IMR-90 (cell line): Measurements from ENCODE around the gene AFF2. TPM values are rescaled to one million over a fixed set of nuclear protein-coding genes. Genes with fewer than 3 reads are reported as not detected.

Experiments
- ATAC-seq: fragments of 200-7000 bp; cut with Tn5 transposase; 2 replicates; pipeline ENCODE4 v1.9.1; 2020; ENCODE audit warnings: low read depth, mild to moderate bottlenecking, moderate library complexity
- BruUV-seq: library from RNA; stranded (reverse); fragments of 400-500 nt; replicated peaks from 2 replicates; lab custom pipeline; 2021; lab: Mats Ljungman, UMichigan
- CTCF ChIA-PET: fragments of 300-600 bp; formaldehyde crosslinking; extraction: SDS; loops from one replicate; lab custom pipeline; 2021; ENCODE audit warnings: antibody characterized with exemption; lab: Yijun Ruan, JAX
- POLR2A ChIA-PET: fragments of 300-600 bp; sonication (Branson Sonifier 250); formaldehyde crosslinking; loops from one replicate; lab custom pipeline; 2022; ENCODE audit warnings: antibody characterized with exemption; ENCODE audit not compliant: unreplicated experiment; lab: Charles Lee
- DNase-seq: peaks from one replicate; pipeline ENCODE4 v3.0.0; 2013
- H2AFZ ChIP-seq: replicated peaks from 2 replicates; pipeline ENCODE3; 2013; ENCODE audit warnings: low read length, mild to moderate bottlenecking; ENCODE audit not compliant: poor library complexity
- H2AK5ac ChIP-seq: 2 replicates; pipeline ENCODE4 v1.6.1; 2013; ENCODE audit warnings: low read depth, low read length, inconsistent platforms
- H2AK9ac ChIP-seq: replicated peaks from 2 replicates; pipeline ENCODE3; 2013; ENCODE audit warnings: mild to moderate bottlenecking, low read depth, low read length, moderate library complexity; ENCODE audit not compliant: poor library complexity
- H2BK120ac ChIP-seq: 2 replicates; pipeline ENCODE4 v1.6.1; 2013; ENCODE audit warnings: low read depth, low read length, inconsistent platforms
- H2BK15ac ChIP-seq: 3 replicates; pipeline ENCODE4 v1.6.1; 2013; ENCODE audit warnings: low read depth, low read length, inconsistent platforms
- H2BK20ac ChIP-seq: 2 replicates; pipeline ENCODE4 v1.6.1; 2013; ENCODE audit warnings: low read depth, mild to moderate bottlenecking, inconsistent platforms, low read length, moderate library complexity
- H2BK5ac ChIP-seq: 2 replicates; pipeline ENCODE4 v1.6.1; 2013; ENCODE audit warnings: mild to moderate bottlenecking, low read depth, low read length, inconsistent platforms; ENCODE audit not compliant: poor library complexity, severe bottlenecking
- H3K14ac ChIP-seq: replicated peaks from 2 replicates; pipeline ENCODE4 v1.6.1; 2013; ENCODE audit warnings: low read depth, low read length, inconsistent platforms
- H3K18ac ChIP-seq: 2 replicates; pipeline ENCODE4 v1.6.1; 2013; ENCODE audit warnings: low read depth, low read length, control low read depth
- H3K23ac ChIP-seq: 2 replicates; pipeline ENCODE4 v1.6.1; 2013; ENCODE audit warnings: low read depth, low read length, inconsistent platforms
- H3K27ac ChIP-seq: 2 replicates; pipeline ENCODE4 v1.5.1; 2013; ENCODE audit warnings: mild to moderate bottlenecking, control low read depth, low read length; ENCODE audit not compliant: insufficient read depth
- H3K27me3 ChIP-seq: 2 replicates; pipeline ENCODE4 v1.6.1; 2013; ENCODE audit warnings: low read length; ENCODE audit not compliant: control insufficient read depth, insufficient read depth
- H3K36me3 ChIP-seq: 2 replicates; pipeline ENCODE4 v1.6.1; 2013; ENCODE audit warnings: low read length, mixed read lengths; ENCODE audit not compliant: control insufficient read depth, insufficient read depth
- H3K4ac ChIP-seq: 2 replicates; pipeline ENCODE4 v1.6.1; 2013; ENCODE audit warnings: low read depth, low read length, inconsistent platforms
- H3K4me1 ChIP-seq: 2 replicates; pipeline ENCODE4 v1.6.1; 2013; ENCODE audit warnings: low read length, mixed read lengths; ENCODE audit not compliant: control insufficient read depth, insufficient read depth
- H3K4me2 ChIP-seq: 2 replicates; pipeline ENCODE4 v1.6.1; 2013; ENCODE audit warnings: low read depth, mild to moderate bottlenecking, control low read depth, low read length, moderate library complexity
- H3K4me3 ChIP-seq: 2 replicates; pipeline ENCODE4 v1.5.1; 2013; ENCODE audit warnings: low read depth, mild to moderate bottlenecking, control low read depth, low read length, moderate library complexity; ENCODE audit not compliant: insufficient read depth
- H3K56ac ChIP-seq: 2 replicates; pipeline ENCODE4 v1.6.1; 2013; ENCODE audit warnings: low read length, inconsistent platforms; ENCODE audit not compliant: insufficient read depth; ENCODE audit errors: extremely low read depth
- H3K79me1 ChIP-seq, 2 experiments: 2 replicates each; pipeline ENCODE4 v1.6.1; 2013; ENCODE audit warnings: low read length in 2 of 2, inconsistent platforms in 1 of 2, low read depth in 1 of 2
- H3K9ac ChIP-seq: 2 replicates; pipeline ENCODE4 v1.6.1; 2013; ENCODE audit warnings: low read depth, low read length, control low read depth
- H3K9me1 ChIP-seq: 2 replicates; pipeline ENCODE4 v1.6.1; 2013; ENCODE audit warnings: low read length, inconsistent platforms; ENCODE audit not compliant: insufficient read depth
- H3K9me3 ChIP-seq: 2 replicates; pipeline ENCODE4 v1.6.1; 2013; ENCODE audit warnings: low read length; ENCODE audit not compliant: control insufficient read depth, insufficient read depth
- H4K20me1 ChIP-seq: 2 replicates; pipeline ENCODE4 v1.6.1; 2013; ENCODE audit warnings: low read length, inconsistent platforms; ENCODE audit not compliant: insufficient read depth
- H4K5ac ChIP-seq: 2 replicates; pipeline ENCODE4 v1.6.1; 2013; ENCODE audit warnings: mild to moderate bottlenecking, low read depth, low read length, control low read depth
- H4K8ac ChIP-seq, 2 experiments: 2 replicates each; pipeline ENCODE4 v1.6.1; 2013; ENCODE audit warnings: low read depth in 2 of 2, low read length in 2 of 2, control low read depth in 1 of 2, inconsistent platforms in 1 of 2
- H4K91ac ChIP-seq: 2 replicates; pipeline ENCODE4 v1.6.1; 2013; ENCODE audit warnings: low read depth, low read length, inconsistent platforms; ENCODE audit not compliant: insufficient read depth
- FOS ChIP-seq: fragments of 150-350 bp; IDR thresholded peaks from 2 replicates; pipeline ENCODE4 v1.6.1; 2016; ENCODE audit warnings: low read depth, low read length
- MAZ ChIP-seq: IDR thresholded peaks from 2 replicates; pipeline ENCODE4 v1.6.1; 2012; ENCODE audit warnings: low read depth, mild to moderate bottlenecking, low read length, improper control_type of control experiment, moderate library complexity, borderline replicate concordance
- POLR2A ChIP-seq: IDR thresholded peaks from 2 replicates; pipeline ENCODE4 v1.6.1; 2012; ENCODE audit warnings: mild to moderate bottlenecking, low read depth, low read length
- RCOR1 ChIP-seq: IDR thresholded peaks from 2 replicates; pipeline ENCODE4 v1.6.1; 2012; ENCODE audit warnings: mild to moderate bottlenecking, low read length, improper control_type of control experiment; ENCODE audit not compliant: insufficient replicate concordance
- RFX5 ChIP-seq: IDR thresholded peaks from 2 replicates; pipeline ENCODE4 v1.8.0; 2012; ENCODE audit warnings: low read depth, mild to moderate bottlenecking, low read length, moderate library complexity
- WGBS, 2 experiments: methylation state at CpG; one replicate each; pipeline versions ENCODE4 v1.1.5 to v1.1.7; 2013; ENCODE audit warnings: missing lambda C conversion rate in 2 of 2; ENCODE audit not compliant: insufficient read length in 1 of 2; ENCODE audit errors: extremely low coverage in 2 of 2; 5-methylcytosine and 5-hydroxymethylcytosine counted together
- dilution Hi-C: fragments of 300-500 bp; cut with HindIII; formaldehyde crosslinking; loops from one replicate; pipeline ENCODE4 v1.14.3; 2018; ENCODE audit warnings: low sequenced_read_pairs; ENCODE audit not compliant: unreplicated experiment
- in situ Hi-C: fragments of 300-500 bp; cut with MboI; formaldehyde crosslinking; loops from 3 replicates; pipeline ENCODE4 v1.14.3; 2019; ENCODE audit warnings: low sequenced_read_pairs, inconsistent platforms, mixed read lengths
- intact Hi-C: fragments of 100-400 bp; cut with micrococcal nuclease; formaldehyde crosslinking; loops from 2 replicates; pipeline ENCODE4 v1.10.0; 2022
- polyA plus RNA-seq, 3 experiments: library from polyadenylated mRNA; depleted of rRNA; stranded (reverse); fragments of >200 nt; gene quantifications; 2 replicates each; pipeline ENCODE4 v1.2.3, GENCODE V29; 2012; ENCODE audit warnings: low replicate concordance in 1 of 3
- total RNA-seq: library from RNA; depleted of rRNA; stranded (reverse); fragments of >200 nt; gene quantifications from 2 replicates; pipeline ENCODE4 v1.2.3, GENCODE V29; 2012
- TF ChIP-seq, protein P1 (sequence below): fragments of 150-350 bp; IDR thresholded peaks from 2 replicates; pipeline ENCODE4 v1.6.1; 2016; ENCODE audit warnings: low read depth, mild to moderate bottlenecking, low read length, moderate library complexity, borderline replicate concordance

Gene AFF2
- total and polyA plus RNA-seq, 2 of the 4 experiments (the other 2 are of a cell fraction) = 0.15 to 0.72 TPM

- ChIA-PET CTCF (no interaction called here), POLR2A (no interaction called here)
- Histone ChIP-seq H2AK9ac (no peak overlapping the region), H2BK20ac (no peak overlapping the region), H3K27ac (no peak overlapping the region), H4K8ac (no peak overlapping the region), H4K91ac (no peak overlapping the region), H3K18ac (no peak overlapping the region), H3K23ac (no peak overlapping the region), H3K4me2 (no peak overlapping the region), H3K4ac (no peak overlapping the region), H2BK15ac (no peak overlapping the region), H2BK5ac (no peak overlapping the region), H2BK120ac (no peak overlapping the region), H3K27me3 (no peaks in the 10 kb centered on the region), H4K5ac (no peak overlapping the region), H3K36me3 (no peaks in the 10 kb centered on the region), H4K20me1 (no peaks in the 10 kb centered on the region), H2AK5ac (no peak overlapping the region), H3K79me1 (no peaks in the 10 kb centered on the region), H3K9me3 (peaks cover 2% of the 10 kb centered on the region; the same call in 1 of the 2 replicates), H3K14ac (no peak overlapping the region), H2AFZ (no peak overlapping the region), H3K4me1 (no peaks in the 10 kb centered on the region), H3K9me1 (no peaks in the 10 kb centered on the region), H3K56ac (no peak overlapping the region), H3K4me3 (no peak overlapping the region), H3K9ac (no peak overlapping the region)
- intact Hi-C loops = no loop called here
- no CpG with 5 or more reads among the region's 3 CpGs for WGBS, 2 experiments
- TF ChIP-seq POLR2A = no peak
- no peak for TF ChIP-seq FOS
- no peak for TF ChIP-seq RCOR1
- TF ChIP-seq RFX5 = no peak
- TF ChIP-seq MAZ = no peak
- TF ChIP-seq, protein P1, sequence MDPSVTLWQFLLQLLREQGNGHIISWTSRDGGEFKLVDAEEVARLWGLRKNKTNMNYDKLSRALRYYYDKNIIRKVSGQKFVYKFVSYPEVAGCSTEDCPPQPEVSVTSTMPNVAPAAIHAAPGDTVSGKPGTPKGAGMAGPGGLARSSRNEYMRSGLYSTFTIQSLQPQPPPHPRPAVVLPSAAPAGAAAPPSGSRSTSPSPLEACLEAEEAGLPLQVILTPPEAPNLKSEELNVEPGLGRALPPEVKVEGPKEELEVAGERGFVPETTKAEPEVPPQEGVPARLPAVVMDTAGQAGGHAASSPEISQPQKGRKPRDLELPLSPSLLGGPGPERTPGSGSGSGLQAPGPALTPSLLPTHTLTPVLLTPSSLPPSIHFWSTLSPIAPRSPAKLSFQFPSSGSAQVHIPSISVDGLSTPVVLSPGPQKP = no peak
- in situ Hi-C loops = no loop called here
- ATAC-seq (no peak), DNase-seq (no peak)
- BruUV-seq = no TSS peak
- dilution Hi-C loops = no loop called here
Measured at GRCh38 chrX:148555101-148555500, 54.7 kb downstream of the AFF2 start.
